Measurements from ENCODE around the gene PARD3B. TPM values are rescaled to one million over a fixed set of nuclear protein-coding genes. Genes with fewer than 3 reads are reported as not detected.

PARD3B gene
- total and polyA plus RNA-seq, 2 of the 4 experiments (the other 2 are of a cell fraction) = 3.3 to 15.6 TPM

DNA sequence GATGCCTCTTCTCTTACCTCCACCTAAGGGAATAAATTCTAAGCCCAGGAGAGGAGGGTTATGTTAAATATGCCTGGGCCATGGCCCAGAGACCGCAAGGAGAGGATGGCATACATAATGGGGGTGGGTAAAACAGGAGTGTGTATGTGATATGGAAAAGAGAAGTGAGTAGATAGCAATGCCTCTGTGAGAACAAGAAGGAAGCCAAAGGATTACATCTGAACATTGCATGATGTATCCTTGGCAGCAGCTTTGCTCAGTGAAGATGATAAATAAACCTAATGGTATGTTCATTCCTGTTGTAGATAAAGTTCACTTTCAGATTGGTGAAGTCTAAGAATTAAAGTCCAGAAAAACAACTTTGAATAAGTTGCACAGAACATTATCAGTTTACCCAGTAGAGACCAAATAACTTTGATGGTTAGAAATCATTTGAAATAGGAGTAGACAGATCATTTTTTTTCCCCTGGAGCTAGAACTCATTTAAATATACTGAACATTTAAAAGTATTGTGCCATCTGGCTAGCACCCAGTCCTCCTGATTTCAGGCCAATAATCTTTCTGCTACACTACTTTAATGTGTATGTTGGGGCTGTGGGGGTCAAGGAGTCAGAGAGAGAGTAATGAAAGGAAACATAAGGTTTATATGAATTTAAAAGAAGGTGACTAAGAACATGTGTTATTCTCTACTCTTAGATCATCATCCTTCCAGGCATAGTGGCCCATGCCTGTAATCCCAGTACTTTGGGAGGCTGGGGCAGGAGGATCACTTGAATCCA is 231.7 kb downstream of the PARD3B start:
- no peak overlapping the region for H2AK9ac ChIP-seq (replicated peaks; ENCODE audit: low read depth, low read length, poor library complexity)
- TF ChIP-seq NFE2L2 (IDR thresholded peaks at IDR 0.05; ENCODE audit: low read depth, low read length) = no peak
- no peak for TF ChIP-seq SMC3 (IDR thresholded peaks at IDR 0.05; ENCODE audit: low read depth, low read length)
- TF ChIP-seq RCOR1 (IDR thresholded peaks at IDR 0.05; ENCODE audit: insufficient replicate concordance, low read length) = no peak
- no peak for TF ChIP-seq CEBPB (IDR thresholded peaks at IDR 0.05; ENCODE audit: low read depth, low read length)
- TF ChIP-seq RAD21 (IDR thresholded peaks at IDR 0.05; ENCODE audit: low read length) = no peak
- no peak for TF ChIP-seq POLR2A (IDR thresholded peaks at IDR 0.05; ENCODE audit: low read depth, low read length)
- no peak for TF ChIP-seq BHLHE40 (IDR thresholded peaks at IDR 0.05; ENCODE audit: low read depth, low read length)
- no peak for TF ChIP-seq MAZ (IDR thresholded peaks at IDR 0.05; ENCODE audit: borderline replicate concordance, low read depth, low read length)
- no peak for TF ChIP-seq USF2 (IDR thresholded peaks at IDR 0.05; ENCODE audit: low read depth, low read length)
- TF ChIP-seq ELK1 (IDR thresholded peaks at IDR 0.05; ENCODE audit: borderline replicate concordance, low read depth, low read length) = no peak
- TF ChIP-seq MXI1 (IDR thresholded peaks at IDR 0.05; ENCODE audit: borderline replicate concordance, low read depth, low read length) = no peak
- TF ChIP-seq CHD1 (IDR thresholded peaks at IDR 0.05; ENCODE audit: low read depth, low read length) = no peak
- no peak for TF ChIP-seq RFX5 (IDR thresholded peaks at IDR 0.05; ENCODE audit: low read depth, low read length)
- no peak for TF ChIP-seq FOS (IDR thresholded peaks at IDR 0.05; ENCODE audit: low read depth, low read length)
- TF ChIP-seq, protein P1, sequence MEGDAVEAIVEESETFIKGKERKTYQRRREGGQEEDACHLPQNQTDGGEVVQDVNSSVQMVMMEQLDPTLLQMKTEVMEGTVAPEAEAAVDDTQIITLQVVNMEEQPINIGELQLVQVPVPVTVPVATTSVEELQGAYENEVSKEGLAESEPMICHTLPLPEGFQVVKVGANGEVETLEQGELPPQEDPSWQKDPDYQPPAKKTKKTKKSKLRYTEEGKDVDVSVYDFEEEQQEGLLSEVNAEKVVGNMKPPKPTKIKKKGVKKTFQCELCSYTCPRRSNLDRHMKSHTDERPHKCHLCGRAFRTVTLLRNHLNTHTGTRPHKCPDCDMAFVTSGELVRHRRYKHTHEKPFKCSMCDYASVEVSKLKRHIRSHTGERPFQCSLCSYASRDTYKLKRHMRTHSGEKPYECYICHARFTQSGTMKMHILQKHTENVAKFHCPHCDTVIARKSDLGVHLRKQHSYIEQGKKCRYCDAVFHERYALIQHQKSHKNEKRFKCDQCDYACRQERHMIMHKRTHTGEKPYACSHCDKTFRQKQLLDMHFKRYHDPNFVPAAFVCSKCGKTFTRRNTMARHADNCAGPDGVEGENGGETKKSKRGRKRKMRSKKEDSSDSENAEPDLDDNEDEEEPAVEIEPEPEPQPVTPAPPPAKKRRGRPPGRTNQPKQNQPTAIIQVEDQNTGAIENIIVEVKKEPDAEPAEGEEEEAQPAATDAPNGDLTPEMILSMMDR (conservative IDR thresholded peaks at IDR 0.05; ENCODE audit: low read depth, low read length) = no peak
- ChIA-PET CTCF (no interaction called here), POLR2A (ENCODE audit: unreplicated experiment) (no interaction called here)
- H2BK120ac ChIP-seq (ENCODE audit: low read depth, low read length) = no peak overlapping the region
- no peak overlapping the region for H3K56ac ChIP-seq (ENCODE audit: extremely low read depth, insufficient read depth, low read length)
- peaks cover 10% of the 10 kb centered on the region for H4K20me1 ChIP-seq (ENCODE audit: insufficient read depth, low read length)
- WGBS, 2 experiments (ENCODE audit: extremely low coverage in 2 of 2, insufficient read length in 1 of 2) = no CpG with 5 or more reads among the region's 1 CpG
- no peak overlapping the region for H2AFZ ChIP-seq (replicated peaks; ENCODE audit: low read length, poor library complexity)
- no peak overlapping the region for H3K4me3 ChIP-seq (ENCODE audit: insufficient read depth, low read depth, low read length)
- no peak overlapping the region; the same call in 1 of the 2 replicates for H3K27ac ChIP-seq (ENCODE audit: insufficient read depth, low read length)
- H4K8ac ChIP-seq (ENCODE audit: low read depth in 2 of 2, low read length in 2 of 2) = no peak overlapping the region
- dilution Hi-C loops (cut with HindIII; ENCODE audit: low sequenced_read_pairs, unreplicated experiment) = no loop called here
- in situ Hi-C loops (cut with MboI; ENCODE audit: low sequenced_read_pairs) = no loop called here
- intact Hi-C loops (cut with micrococcal nuclease) = no loop called here
- no peak overlapping the region for H2BK15ac ChIP-seq (ENCODE audit: low read depth, low read length)
- peak; percentile 84 for ATAC-seq (ENCODE audit: low read depth)
- H3K9ac ChIP-seq (ENCODE audit: low read depth, low read length) = no peak overlapping the region
- peaks cover 3% of the 10 kb centered on the region for H3K4me1 ChIP-seq (ENCODE audit: control insufficient read depth, insufficient read depth, low read length)
- H3K9me1 ChIP-seq (ENCODE audit: insufficient read depth, low read length) = no peaks in the 10 kb centered on the region
- H2BK5ac ChIP-seq (ENCODE audit: low read depth, low read length, poor library complexity, severe bottlenecking) = no peak overlapping the region
- peak overlapping the region; percentile 15; the same call in 1 of the 2 replicates for H3K4me2 ChIP-seq (ENCODE audit: low read depth, low read length)
- H3K36me3 ChIP-seq (ENCODE audit: control insufficient read depth, insufficient read depth, low read length) = no peaks in the 10 kb centered on the region
- peak; percentile 75 for DNase-seq
- no TSS peak for BruUV-seq (replicated peaks)
- no peak overlapping the region for H3K18ac ChIP-seq (ENCODE audit: low read depth, low read length)
- no peak overlapping the region for H4K5ac ChIP-seq (ENCODE audit: low read depth, low read length)
- no peaks in the 10 kb centered on the region for H3K27me3 ChIP-seq (ENCODE audit: control insufficient read depth, insufficient read depth, low read length)
- no peak overlapping the region for H3K23ac ChIP-seq (ENCODE audit: low read depth, low read length)
- H3K79me1 ChIP-seq (ENCODE audit: low read depth in 1 of 2, low read length in 2 of 2) = peaks cover 12 to 31% of the 10 kb centered on the region in 2 experiments
- no peak overlapping the region for H2AK5ac ChIP-seq (ENCODE audit: low read depth, low read length)
- no peaks in the 10 kb centered on the region for H3K9me3 ChIP-seq (ENCODE audit: control insufficient read depth, insufficient read depth, low read length)
- no peak overlapping the region for H3K4ac ChIP-seq (ENCODE audit: low read depth, low read length)
- no peak overlapping the region for H4K91ac ChIP-seq (ENCODE audit: insufficient read depth, low read depth, low read length)
- H3K14ac ChIP-seq (replicated peaks; ENCODE audit: low read depth, low read length) = no peak overlapping the region
- H2BK20ac ChIP-seq (ENCODE audit: low read depth, low read length) = no peak overlapping the region
